ENCODE data around the gene NECTIN1.
A peak's percentile ranks its signal among the peaks of the same experiment; 100 is the strongest.

NECTIN1 gene

DNA sequence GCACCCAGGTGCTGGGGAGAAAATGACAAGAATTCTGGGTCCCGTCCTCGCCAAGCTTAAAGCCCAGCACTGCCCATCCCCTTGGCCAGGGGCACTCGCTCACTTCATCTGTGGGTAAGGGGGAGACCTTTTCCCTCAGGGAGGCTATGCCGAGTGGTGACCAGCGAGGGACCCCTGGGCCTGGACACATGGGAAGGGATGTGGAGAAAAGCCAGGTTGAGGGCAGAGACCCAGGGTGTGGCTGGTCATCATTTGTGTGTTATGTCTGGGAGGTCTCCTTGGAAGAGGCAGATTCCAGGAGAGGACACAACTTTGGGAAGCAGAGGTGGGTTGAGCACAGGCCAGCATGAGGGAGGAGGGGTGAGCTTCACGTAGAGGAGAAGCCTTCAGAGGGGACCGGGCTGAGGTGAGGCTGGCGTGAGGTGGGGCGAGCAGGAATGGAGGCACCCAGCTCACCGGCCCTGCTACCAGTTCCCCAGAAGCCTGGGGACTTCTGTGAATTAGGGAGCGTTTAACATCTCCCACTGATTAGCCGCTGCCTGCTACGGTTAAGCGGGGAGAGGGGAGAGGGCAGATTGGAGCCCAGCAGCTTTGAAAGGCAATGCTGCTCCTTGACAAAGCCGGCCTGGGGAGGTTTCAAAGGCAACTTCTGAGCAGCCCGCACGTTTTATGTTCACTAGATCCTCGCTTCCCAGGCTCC, 25.8 kb upstream of the NECTIN1 start:
- DNase-seq = no peak

- DNase-seq = no peak
Observed at GRCh38 chr11:119754199-119754598, 25.2 kb upstream of the NECTIN1 start.

DNA sequence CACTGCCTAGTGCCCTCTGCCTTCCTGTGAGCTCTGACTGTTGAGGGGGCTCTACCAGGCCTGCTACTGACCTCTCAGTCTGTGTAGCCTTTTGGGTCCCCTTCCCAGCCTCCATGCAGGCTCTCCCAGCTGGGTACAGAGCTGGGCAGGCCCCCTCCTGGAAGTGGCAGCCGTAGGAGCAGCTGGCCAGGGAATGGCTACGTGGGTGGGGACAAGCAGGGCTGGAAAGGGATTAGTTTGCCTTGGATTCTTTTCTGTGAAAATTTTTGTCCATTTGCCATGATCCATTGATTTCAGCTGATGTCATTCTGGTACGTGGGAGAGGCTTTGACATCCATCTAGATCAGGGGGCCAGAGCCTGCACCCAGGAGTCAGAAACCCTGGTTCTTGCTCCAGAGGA, 23.9 kb upstream of the NECTIN1 start:
- DNase-seq = no peak

- DNase-seq = no peak
Observed at GRCh38 chr11:119752345-119752871, 23.4 kb upstream of the NECTIN1 start.

DNA sequence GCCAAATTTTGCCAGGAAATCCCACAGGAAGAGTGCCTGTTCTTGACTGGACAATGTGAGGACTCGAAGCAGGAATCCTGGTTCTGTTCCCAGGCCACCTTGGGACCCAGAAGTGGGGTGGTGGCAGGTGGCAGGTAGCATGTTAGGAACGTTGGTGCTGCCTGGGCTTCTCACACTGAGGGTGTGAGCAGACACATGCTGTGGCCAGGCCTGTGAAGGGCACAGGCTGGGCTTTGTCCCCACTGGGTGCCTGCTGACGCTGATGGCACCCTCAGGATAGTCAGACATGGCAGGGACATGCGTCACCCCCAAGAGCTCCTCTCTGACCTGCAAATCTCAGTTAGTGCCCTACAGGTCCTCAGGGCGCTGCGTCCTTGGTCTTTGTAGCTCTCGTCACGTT, 21.1 kb upstream of the NECTIN1 start:
- no peak for DNase-seq

DNA sequence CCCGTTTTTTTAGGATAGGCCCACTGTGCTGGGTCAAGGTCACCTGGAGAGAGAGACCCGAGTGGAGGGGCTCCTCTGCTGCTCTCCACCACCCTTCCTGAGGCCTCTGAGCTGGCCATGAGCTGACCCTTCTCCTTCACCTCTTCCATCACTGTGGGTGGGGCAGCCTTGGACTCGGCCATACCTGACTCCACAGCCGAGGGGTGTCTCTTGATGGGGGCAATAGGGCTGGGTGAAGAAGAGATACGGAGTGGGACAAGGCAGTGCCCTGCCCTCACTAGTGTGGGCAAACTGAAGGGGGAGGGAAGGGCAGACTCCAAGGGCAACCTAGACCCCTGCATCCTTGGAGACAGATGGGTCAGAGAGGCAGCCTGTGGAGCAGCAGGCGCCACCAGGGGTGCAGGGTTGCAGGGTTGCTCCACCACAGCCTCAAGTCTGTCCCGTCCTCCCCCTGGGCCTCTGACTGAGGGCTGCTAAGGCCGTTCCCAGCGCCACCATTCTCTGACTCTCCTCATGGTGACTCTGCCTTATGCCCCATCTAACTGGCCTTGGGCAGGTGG, 20.1 kb upstream of the NECTIN1 start:
- no peak for DNase-seq

DNA sequence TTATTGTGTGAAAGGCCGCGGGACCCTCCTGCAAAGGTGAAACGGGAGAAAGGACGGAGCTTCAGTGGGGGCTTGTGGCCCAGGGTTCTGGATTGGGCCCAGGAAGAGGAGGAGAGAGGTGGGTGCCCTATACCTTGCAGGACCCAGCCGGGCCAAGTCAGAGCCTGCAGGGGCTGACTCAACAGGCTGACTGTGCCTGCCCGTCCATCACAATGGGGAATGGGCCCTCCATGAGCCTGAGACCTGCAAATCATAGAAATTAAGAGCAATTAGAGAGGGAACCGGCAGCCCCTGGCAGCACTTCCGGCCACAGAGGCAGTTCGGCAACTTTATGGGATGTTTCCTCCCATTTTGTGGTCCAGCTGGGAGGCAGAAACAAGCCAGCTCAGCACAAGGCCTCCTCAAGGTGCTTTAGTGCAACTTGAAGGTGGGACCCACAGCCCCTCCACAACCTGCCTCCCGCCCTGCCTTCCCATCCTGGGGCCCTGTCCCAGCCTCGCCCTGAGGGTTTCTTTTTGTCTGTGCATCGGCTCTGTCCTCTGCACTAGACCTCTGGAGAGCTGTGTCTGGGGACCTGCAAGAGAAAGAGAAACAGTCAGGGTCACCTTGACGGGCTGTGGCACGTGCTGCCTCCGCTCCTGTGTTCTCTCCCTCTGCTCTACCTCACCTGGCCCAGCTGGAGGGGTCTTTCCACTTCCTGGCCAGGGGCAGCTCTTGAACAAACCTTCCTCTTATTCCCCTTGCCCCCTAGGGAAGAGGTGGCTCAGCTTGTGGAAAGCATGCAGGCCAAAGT, 19.1 kb upstream of the NECTIN1 start:
- no peak for DNase-seq

- no peak for DNase-seq
Observed at GRCh38 chr11:119745776-119746535, 17.0 kb upstream of the NECTIN1 start.

GRCh38 chr11:119745112-119745511, 16.1 kb upstream of the NECTIN1 start:
- DNase-seq = no peak

DNA sequence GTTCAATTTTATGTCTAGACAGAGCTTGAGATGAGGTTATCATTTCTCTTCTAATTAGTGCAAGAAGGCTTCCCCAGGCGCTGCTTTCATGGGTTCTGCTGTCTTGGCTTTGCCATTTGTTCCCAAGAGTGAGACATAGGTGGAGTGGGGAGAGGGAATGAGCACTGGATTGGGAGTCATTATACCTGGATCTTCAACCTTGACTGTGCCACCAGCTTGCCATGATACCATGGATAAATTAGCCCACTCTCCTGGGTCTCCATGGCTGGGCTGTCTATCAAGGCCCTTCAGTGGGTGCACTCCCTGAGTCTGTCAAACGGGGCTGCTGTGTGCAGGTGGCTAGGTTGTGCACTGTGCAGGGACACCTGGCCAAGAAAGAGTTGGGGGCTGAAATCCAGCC, 15.6 kb upstream of the NECTIN1 start:
- no peak for DNase-seq

DNA sequence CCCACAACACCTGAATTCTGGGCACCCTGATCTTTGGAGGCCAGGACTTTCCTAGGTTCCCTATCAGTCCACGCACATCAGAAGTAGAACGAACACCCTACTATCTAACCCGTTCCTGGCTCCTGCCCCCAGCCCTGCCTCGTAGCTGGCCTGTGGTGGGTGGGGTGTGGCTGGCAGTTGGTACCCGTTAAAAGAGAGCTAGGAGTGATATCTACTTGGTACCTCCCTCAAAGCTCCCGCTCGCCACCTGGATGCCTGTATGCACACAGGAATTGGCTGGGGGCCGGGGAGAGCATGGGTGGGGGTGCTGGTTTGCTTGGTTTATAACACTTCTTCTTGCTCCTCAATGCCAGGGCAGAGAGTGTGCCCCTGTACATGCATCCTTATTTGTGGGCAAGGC, 14.0 kb upstream of the NECTIN1 start:
- DNase-seq = no peak

DNA sequence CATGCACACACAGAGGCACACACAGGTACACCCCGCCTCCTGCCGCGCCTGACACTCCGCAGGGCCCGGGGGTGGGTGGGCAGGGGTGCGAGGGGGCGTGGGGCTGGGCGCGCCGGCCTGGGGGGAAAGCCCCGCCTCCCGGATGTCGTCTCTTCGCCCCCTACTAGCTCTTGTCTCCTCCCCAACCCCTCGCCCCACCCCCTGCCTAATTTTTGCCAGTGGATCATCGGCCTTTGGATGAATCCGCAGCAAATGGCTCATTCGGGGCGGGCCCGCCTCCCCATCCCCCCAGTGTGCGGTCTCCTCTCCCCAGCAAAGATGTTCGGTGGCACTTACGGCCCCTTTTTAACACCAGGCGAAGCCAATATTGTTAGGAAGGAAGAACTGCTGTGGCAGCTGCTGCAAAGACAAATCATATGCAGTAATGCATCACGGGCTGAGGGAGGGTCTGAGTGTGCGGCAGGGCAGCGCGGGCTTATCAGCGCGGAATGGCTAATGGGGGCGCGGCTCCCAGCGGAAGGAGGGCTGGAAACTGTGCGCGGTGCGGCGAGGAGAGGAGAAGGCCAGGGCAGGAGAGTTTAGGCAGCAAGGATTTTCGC, 13.4 kb upstream of the NECTIN1 start:
- DNase-seq = no peak

DNA sequence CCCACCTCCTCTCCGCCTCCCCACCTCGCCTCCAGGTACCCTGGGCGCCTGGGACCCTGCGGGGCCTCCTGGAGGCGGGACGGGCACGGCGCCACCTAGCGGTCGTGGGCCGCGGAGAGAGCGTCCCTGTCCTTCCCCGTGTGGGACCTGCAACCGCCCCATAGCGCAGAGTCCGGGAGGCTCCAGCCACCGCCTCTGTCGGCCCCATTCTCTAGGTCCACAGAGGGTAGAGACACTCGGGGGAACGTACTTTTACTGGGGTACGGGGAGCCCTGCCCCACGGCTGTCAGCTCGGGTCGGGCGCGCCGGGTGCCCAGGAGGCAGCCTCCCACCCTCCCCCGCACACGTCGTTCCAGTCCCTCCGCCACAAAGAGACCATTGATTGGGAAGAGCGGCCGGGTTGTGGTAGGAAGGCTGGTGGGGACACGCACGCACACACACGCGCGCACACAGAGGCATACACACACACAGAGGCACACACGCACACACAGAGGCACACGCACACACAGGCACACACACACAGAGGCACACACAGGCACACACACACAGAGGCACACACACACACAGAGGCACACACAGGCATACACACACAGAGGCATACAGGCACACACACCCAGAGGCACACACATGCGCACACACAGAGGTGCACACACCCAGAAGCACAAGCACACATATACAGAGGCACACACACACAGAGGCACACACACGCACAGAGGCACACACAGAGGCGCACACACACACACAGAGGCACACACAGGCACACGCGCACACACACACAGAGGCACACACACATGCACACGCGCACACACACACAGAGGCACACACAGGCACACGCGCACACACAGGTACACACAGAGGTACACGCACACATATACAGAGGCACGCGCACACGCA, 12.6 kb upstream of the NECTIN1 start:
- peak; percentile 60 for DNase-seq

GRCh38 chr11:119739975-119740374, 11.0 kb upstream of the NECTIN1 start:
- no peak for DNase-seq

DNA sequence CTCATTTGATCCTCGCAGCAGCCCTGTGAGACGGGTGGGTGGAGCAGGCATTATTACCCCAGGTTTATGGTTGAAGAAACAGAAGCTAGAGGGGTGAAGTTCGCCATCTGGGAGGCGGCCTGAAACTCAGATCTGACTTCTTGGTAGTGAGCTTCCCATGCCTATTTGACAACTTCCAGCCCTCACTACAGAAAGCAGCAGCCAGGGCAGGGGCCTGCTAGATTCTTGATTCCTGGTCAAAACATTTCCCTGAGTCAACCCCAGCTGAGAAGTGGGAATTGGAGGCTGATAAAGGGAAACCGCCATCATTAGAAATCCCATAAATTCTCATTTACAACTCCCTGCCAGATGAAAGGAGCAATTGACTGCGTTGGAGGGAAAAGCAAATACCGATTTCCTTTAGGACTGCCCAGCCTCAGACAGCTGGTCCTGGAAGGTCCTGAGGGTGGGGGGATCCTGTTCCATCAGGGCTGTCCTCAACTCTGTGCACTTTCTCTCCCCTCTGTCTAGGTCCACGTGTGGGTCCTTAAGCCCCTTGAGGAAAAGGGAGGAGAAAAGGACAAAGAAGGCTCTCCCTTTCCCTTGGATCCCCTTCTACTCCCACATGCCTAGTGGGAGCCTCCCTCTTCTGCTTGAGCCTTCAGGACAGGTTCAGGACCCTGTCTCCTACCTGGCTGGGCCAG, 10.2 kb upstream of the NECTIN1 start:
- no peak for DNase-seq

DNA sequence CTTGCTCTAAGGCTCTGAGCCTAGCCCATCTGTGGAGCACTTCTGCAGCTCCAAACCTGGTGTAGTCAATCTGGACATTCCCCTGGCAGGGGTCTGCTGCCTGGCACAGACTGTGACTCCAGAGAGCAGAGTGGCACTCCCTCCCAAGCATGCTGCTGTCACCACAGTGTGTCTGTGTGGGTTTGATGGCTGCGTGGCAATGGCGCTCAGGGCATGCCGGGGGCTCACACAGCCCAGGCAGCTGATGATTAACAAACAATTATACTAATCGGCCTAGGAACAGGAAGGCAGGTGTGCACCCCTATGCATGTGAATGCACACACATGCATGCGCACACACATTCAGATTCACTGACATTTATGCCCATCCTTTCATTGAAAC, 9.0 kb upstream of the NECTIN1 start:
- no peak for DNase-seq

DNA sequence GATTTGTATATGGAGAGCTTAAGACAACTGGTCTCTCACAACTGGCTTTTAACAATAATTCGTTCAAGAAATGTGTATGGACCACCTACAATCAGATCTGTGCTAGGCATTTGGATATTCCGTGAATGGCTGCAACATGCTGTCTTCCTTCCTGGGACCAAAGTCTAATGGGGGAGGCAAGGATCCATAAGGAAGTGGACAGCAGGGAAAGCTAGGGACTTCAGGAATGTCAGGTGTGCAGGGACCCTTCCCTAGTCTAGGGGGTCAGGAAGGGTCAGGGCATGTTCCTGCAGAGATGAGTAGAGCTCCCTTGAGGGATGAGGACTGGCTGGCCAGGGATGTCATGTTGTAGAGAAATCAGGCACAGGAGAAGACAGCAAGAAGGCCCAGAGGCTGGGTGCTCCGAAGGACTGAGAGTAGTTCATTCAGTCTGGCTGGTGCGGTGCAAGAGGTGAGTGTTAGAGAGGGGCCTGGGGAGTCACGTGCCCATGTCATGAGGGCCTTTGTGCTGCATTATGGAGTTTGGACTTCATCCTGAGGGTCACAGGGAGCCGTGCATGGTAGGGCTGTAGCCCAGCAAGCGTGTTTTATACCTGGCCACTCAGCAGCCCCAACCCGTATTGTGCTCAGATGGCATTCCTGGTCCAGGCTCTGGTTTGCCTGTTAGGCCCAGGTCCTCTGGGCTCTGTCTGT, 8.5 kb upstream of the NECTIN1 start:
- DNase-seq = no peak

DNA sequence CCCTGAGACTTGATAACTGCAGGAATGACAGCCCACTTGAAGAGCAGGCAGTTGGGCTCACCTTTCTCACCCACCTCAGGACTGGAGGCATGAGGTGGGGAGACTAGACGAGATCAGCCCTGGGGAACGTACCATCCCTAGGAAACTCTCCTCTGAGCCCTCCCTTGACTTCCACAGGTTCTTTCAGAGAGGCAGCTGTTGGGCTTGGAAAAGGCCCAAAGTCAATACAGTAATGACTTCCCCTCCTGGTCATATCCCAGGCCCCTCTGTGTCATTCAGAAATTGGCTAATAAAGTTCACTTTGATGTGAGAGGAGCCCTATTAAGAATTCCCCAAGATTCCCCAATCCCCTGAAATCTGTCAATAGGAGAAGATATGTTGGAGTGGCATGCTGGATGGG, 5.8 kb upstream of the NECTIN1 start:
- DNase-seq = no peak

DNA sequence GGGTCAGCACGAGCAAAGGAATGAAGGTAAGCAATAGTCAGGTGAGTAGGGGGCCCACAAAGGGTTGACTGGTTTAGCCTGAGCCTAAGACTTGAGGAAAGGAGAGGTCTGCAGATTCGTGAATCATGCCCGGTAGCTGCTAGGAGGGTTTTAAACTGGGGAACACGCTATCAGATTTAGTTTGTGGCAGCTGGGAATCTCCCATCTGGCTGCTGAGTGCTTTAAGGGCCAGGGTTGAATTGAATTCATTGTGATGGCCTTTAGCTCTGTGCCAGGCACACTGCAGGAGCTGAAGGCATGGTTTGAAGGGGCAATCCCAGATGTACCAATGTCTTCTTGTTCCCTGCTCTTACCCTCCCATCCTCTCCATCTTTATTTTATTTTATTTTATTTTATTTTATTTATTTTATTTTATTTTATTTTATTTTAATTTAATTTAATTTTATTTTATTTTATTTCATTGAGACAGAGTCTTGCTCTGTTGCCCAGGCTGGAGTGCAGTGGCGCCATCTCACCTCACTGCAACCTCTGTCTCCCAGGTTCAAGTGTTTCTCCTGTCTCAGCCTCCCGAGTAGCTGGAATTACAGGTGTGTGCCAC, 1.9 kb upstream of the NECTIN1 start:
- DNase-seq = no peak

- no peak for DNase-seq
Observed at GRCh38 chr11:119729951-119730613, 1.1 kb upstream of the NECTIN1 start.
